ENCODE measurements around the gene CCDC88C. TPM values are rescaled to one million over a fixed set of nuclear protein-coding genes. Genes with fewer than 3 reads are reported as not detected.
"Not testable (repeated sequence)": the region's sequence is repeated elsewhere in the genome, so short reads cannot be mapped to it uniquely, and the experiment has no call there.

Gene CCDC88C
- total RNA-seq, 1 donor from 2014 or later: 68.0 TPM

- H3K4me1 Mint-ChIP-seq (ENCODE audit: low read depth, unreplicated experiment): peaks cover 2% of the 10 kb centered on the region
- peak overlapping the region; percentile 23 for H3K4me3 Mint-ChIP-seq (ENCODE audit: unreplicated experiment)
- no peaks in the 10 kb centered on the region for H3K36me3 Mint-ChIP-seq (ENCODE audit: unreplicated experiment)
- DNase-seq: no peak
- H3K27me3 Mint-ChIP-seq (ENCODE audit: unreplicated experiment): peaks cover 8% of the 10 kb centered on the region
- no peak for TF ChIP-seq CTCF (IDR thresholded peaks at IDR 0.05; ENCODE audit: partially characterized antibody, unreplicated experiment)
- no peak overlapping the region for H3K27ac Mint-ChIP-seq (ENCODE audit: unreplicated experiment)
- peaks cover 6% of the 10 kb centered on the region for H3K9me3 Mint-ChIP-seq (ENCODE audit: unreplicated experiment)
These were observed 148.3 kb downstream of the CCDC88C start for GRCh38 chr14:91269076-91269991.

GRCh38 chr14:91267965-91268437 lies 149.6 kb downstream of the CCDC88C start:
- peaks cover 2% of the 10 kb centered on the region for H3K4me1 Mint-ChIP-seq (ENCODE audit: low read depth, unreplicated experiment)
- peaks cover 19% of the 10 kb centered on the region for H3K27me3 Mint-ChIP-seq (ENCODE audit: unreplicated experiment)

DNA sequence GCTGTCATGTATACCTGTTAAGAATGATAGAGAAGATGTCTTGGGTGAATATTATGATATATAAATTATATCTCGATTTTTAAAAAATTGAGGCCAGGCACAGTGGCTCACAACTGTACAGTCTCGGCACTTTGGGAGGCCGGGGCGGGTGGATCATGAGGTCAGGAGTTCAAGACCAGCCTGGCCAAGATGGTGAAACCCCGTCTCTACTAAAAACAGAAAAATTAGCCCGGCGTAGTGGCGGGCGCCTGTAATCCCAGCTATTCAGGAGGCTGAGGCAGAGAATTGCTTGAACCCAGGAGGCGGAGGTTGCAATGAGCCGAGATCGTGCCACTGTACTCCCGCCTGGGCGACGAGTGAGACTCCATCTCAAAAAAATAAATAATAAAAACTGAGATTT lies 151.3 kb downstream of the CCDC88C start:
- not testable (repeated sequence) for DNase-seq; H3K4me3 Mint-ChIP-seq (ENCODE audit: unreplicated experiment); H3K4me1 Mint-ChIP-seq (ENCODE audit: low read depth, unreplicated experiment); H3K36me3 Mint-ChIP-seq (ENCODE audit: unreplicated experiment); H3K27ac Mint-ChIP-seq (ENCODE audit: unreplicated experiment)
- peaks cover 11% of the 10 kb centered on the region for H3K9me3 Mint-ChIP-seq (ENCODE audit: unreplicated experiment)
- H3K27me3 Mint-ChIP-seq (ENCODE audit: unreplicated experiment): peaks cover 24% of the 10 kb centered on the region

More at GRCh38 chr14:91267965-91268437, 149.6 kb downstream of the CCDC88C start:
- Mint-ChIP-seq H3K4me3 (ENCODE audit: unreplicated experiment) (no peak overlapping the region), H3K36me3 (ENCODE audit: unreplicated experiment) (no peaks in the 10 kb centered on the region), H3K27ac (ENCODE audit: unreplicated experiment) (no peak overlapping the region), H3K9me3 (ENCODE audit: unreplicated experiment) (peaks cover 9% of the 10 kb centered on the region)
- TF ChIP-seq CTCF (IDR thresholded peaks at IDR 0.05; ENCODE audit: partially characterized antibody, unreplicated experiment): no peak
- no peak for DNase-seq

DNA sequence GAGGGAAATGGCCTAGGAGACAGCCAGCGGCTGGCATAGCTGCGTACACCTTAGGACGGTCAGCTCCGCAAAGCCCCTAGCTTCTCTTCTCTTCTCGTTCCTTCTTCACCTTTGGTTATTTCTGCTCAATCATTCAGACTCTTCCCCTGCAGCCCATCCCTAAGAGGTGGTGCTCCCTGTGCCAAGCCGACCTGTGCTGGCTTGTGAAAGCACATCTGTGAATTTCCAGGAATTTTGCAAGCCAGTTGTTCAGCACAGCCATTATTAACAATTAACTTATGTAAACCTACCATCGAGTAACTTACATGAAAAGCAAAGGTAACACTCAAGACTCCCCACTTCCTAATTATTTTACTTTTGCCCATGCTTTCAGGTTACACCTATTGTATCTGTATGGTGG lies 152.2 kb downstream of the CCDC88C start:
- peak overlapping the region; percentile 57 for H3K4me3 Mint-ChIP-seq (ENCODE audit: unreplicated experiment)
- peaks cover 12% of the 10 kb centered on the region for H3K9me3 Mint-ChIP-seq (ENCODE audit: unreplicated experiment)
- H3K27ac Mint-ChIP-seq (ENCODE audit: unreplicated experiment): no peak overlapping the region
- DNase-seq: no peak
- TF ChIP-seq CTCF (IDR thresholded peaks at IDR 0.05; ENCODE audit: partially characterized antibody, unreplicated experiment): no peak
- H3K27me3 Mint-ChIP-seq (ENCODE audit: unreplicated experiment): peaks cover 24% of the 10 kb centered on the region
- H3K4me1 Mint-ChIP-seq (ENCODE audit: low read depth, unreplicated experiment): peaks cover 2% of the 10 kb centered on the region
- no peaks in the 10 kb centered on the region for H3K36me3 Mint-ChIP-seq (ENCODE audit: unreplicated experiment)

DNA sequence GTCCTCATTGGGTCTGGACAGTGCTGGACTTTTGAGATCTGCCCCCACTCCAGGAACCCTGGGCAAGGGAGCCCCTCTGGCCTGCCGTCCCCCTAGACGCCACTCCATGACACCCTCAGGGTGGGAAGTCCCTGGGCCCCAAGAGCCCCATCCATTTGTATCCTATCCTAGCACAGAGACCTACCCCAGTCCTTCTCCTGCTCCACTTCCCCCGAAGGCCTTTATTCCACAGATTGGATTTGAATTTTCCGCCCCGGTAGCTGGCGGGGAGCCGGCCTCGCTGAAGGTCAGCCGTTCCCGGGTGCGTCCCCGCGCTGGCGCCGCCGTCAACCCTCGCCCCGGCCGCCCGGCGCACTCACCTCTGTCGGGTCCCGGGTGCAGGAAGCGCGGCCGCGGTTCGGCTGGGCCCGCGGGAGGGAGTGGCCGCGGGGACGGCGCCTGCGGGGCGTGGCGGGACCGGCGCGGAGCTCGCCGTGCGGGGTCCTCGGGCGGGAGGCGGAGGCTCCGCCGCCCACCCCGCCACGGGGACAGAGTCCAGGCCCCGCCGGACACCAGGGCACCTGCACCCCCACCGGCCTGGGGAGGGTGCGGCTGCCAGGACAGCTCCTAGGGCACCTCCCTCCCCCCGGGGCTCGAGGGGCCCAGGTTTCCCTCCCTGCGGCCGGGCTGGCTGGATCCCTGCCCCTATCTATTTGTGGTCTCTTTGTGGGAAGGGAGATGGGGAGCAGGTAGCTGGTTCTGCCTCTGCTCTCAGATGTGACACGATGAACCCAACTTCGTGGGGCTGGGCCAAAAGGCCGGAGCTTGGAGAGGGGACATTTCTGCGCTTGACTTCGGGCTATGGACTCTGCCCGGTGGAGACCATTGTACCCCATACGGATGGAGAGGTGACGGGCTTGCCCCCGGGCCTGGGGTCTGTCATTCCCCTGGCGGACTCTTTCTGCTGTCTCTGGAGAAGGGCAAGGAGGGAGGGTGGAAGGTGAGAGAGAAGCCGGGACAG lies 153.2 kb downstream of the CCDC88C start:
- H3K4me3 Mint-ChIP-seq (ENCODE audit: unreplicated experiment): peak overlapping the region; percentile 79
- no peaks in the 10 kb centered on the region for H3K36me3 Mint-ChIP-seq (ENCODE audit: unreplicated experiment)
- H3K27ac Mint-ChIP-seq (ENCODE audit: unreplicated experiment): no peak overlapping the region
- peaks cover 1% of the 10 kb centered on the region for H3K4me1 Mint-ChIP-seq (ENCODE audit: low read depth, unreplicated experiment)
- TF ChIP-seq CTCF (IDR thresholded peaks at IDR 0.05; ENCODE audit: partially characterized antibody, unreplicated experiment): no peak
- H3K9me3 Mint-ChIP-seq (ENCODE audit: unreplicated experiment): peaks cover 11% of the 10 kb centered on the region
- peak; percentile 29 for DNase-seq
- H3K27me3 Mint-ChIP-seq (ENCODE audit: unreplicated experiment): peaks cover 24% of the 10 kb centered on the region

Measured in glutamatergic neuron (in vitro differentiated cells).